HepG2 (cell line): ENCODE data around the gene IGSF8. TPM values are rescaled to one million over a fixed set of nuclear protein-coding genes. Genes with fewer than 3 reads are reported as not detected.

ENCODE experiments used
- ATAC-seq: fragments of 200-7000 bp; cut with Tn5 transposase; 3 replicates; pipeline ENCODE4 v1.9.1; 2020; ENCODE audit warnings: mild to moderate bottlenecking, moderate library complexity
- BruUV-seq: library from RNA; stranded (reverse); fragments of 400-500 nt; replicated peaks from 2 replicates; lab custom pipeline; 2021; lab: Mats Ljungman, UMichigan
- CTCF ChIA-PET: fragments of 300-600 bp; formaldehyde crosslinking; extraction: SDS; loops from one replicate; lab custom pipeline; 2021; ENCODE audit warnings: low total read pairs, inconsistent platforms, low intra/inter-chr PET ratio; lab: Yijun Ruan, JAX
- POLR2A ChIA-PET: fragments of 350-600 bp; sonication (Branson Sonifier 250); formaldehyde crosslinking; loops from one replicate; lab custom pipeline; 2020; ENCODE audit warnings: antibody characterized with exemption, inconsistent platforms; lab: Yijun Ruan, JAX
- DNase-seq: peaks from one replicate; pipeline ENCODE4 v3.0.0-alpha.2; 2015; ENCODE audit warnings: low spot score
- FAIRE-seq: peaks from 3 replicates; lab custom pipeline; 2011; peaks lifted over from hg19 to GRCh38; lab: Jason Lieb, UNC
- H2AFZ ChIP-seq: one replicate; pipeline ENCODE4 v1.6.1; 2011; ENCODE audit warnings: low read length, inconsistent platforms
- H3K27ac ChIP-seq: fragments of 300-600 bp; 3 replicates; pipeline ENCODE4 v1.8.0; 2011; ENCODE audit warnings: mixed run types, mild to moderate bottlenecking, mixed read lengths, low read length, inconsistent platforms; ENCODE audit not compliant: insufficient read depth; ENCODE audit errors: extremely low read length
- H3K27me3 ChIP-seq, 2 experiments: fragments of 200-600 bp in 1 of 2; 2 replicates in 1 of 2; 3 replicates in 1 of 2; pipeline versions ENCODE4 v1.6.0 to v1.8.0; 2011; ENCODE audit warnings: low read length in 2 of 2, mild to moderate bottlenecking in 2 of 2, moderate library complexity in 2 of 2, inconsistent platforms in 1 of 2; ENCODE audit not compliant: insufficient read depth in 2 of 2, control insufficient read depth in 1 of 2
- H3K36me3 ChIP-seq, 2 experiments: fragments of 200-600 bp in 1 of 2; replicated peaks in 1 of 2; 2 replicates in 1 of 2; 3 replicates in 1 of 2; pipeline versions ENCODE4 v1.5.1 to v1.8.0; 2011; ENCODE audit warnings: low read length in 2 of 2, inconsistent platforms in 1 of 2; ENCODE audit not compliant: insufficient read depth in 2 of 2, control insufficient read depth in 1 of 2
- H3K4me1 ChIP-seq: 2 replicates; pipeline ENCODE4 v1.5.1; 2012; ENCODE audit warnings: low read length, inconsistent platforms; ENCODE audit not compliant: insufficient read depth
- H3K4me2 ChIP-seq: 2 replicates; pipeline ENCODE4 v1.6.0; 2011; ENCODE audit warnings: low read depth, low read length, inconsistent platforms
- H3K4me3 ChIP-seq, 3 experiments: fragments of 200-600 bp in 1 of 3; sonication (generic), shearing (Covaris generic) in 1 of 3; replicated peaks in 1 of 3; 2 replicates each; pipeline ENCODE4 v1.5.1; 2011 to 2016; ENCODE audit warnings: low read length in 3 of 3, inconsistent platforms in 2 of 3, low read depth in 2 of 3, mild to moderate bottlenecking in 2 of 3, control low read depth in 1 of 3, mixed read lengths in 1 of 3; ENCODE audit not compliant: insufficient read depth in 1 of 3
- H3K79me2 ChIP-seq: one replicate; pipeline ENCODE4 v1.6.1; 2011; ENCODE audit warnings: low read length, inconsistent platforms; ENCODE audit not compliant: insufficient read depth
- H3K9ac ChIP-seq: 2 replicates; pipeline ENCODE4 v1.6.0; 2011; ENCODE audit warnings: mild to moderate bottlenecking, low read depth, low read length, inconsistent platforms; ENCODE audit not compliant: insufficient read depth
- H3K9me3 ChIP-seq: 2 replicates; pipeline ENCODE4 v1.5.1; 2012; ENCODE audit warnings: mild to moderate bottlenecking, low read length
- H4K20me1 ChIP-seq: 2 replicates; pipeline ENCODE4 v1.6.0; 2011; ENCODE audit warnings: inconsistent platforms, mild to moderate bottlenecking, low read length, moderate library complexity; ENCODE audit not compliant: insufficient read depth
- NR3C1 ChIP-seq: sonication (generic); formaldehyde crosslinking; IDR thresholded peaks from 2 replicates; pipeline ENCODE4 v1.4.0; 2020; ENCODE audit warnings: missing genetic modification reagents
- RFXAP ChIP-seq: sonication (generic); formaldehyde crosslinking; IDR thresholded peaks from 2 replicates; pipeline ENCODE4 v1.4.0; 2020; ENCODE audit warnings: missing genetic modification reagents, borderline replicate concordance
- ZBTB26 ChIP-seq: IDR thresholded peaks from 2 replicates; pipeline ENCODE4 v1.6.1; 2016; ENCODE audit warnings: missing compliant biosample characterization, missing genetic modification reagents, borderline replicate concordance
- ZBTB37 ChIP-seq: sonication (generic); formaldehyde crosslinking; IDR thresholded peaks from 2 replicates; pipeline ENCODE4 v1.4.0; 2020; ENCODE audit warnings: mild to moderate bottlenecking, missing genetic modification reagents
- ZNF333 ChIP-seq: sonication (generic); formaldehyde crosslinking; IDR thresholded peaks from 2 replicates; pipeline ENCODE4 v1.4.0; 2020; ENCODE audit warnings: mild to moderate bottlenecking, missing genetic modification reagents, borderline replicate concordance
- ZNF619 ChIP-seq: sonication (generic); formaldehyde crosslinking; IDR thresholded peaks from 2 replicates; pipeline ENCODE4 v1.4.0; 2020; ENCODE audit warnings: mild to moderate bottlenecking, missing genetic modification reagents
- ZNF691 ChIP-seq: sonication (generic); formaldehyde crosslinking; IDR thresholded peaks from 2 replicates; pipeline ENCODE4 v1.4.0; 2020; ENCODE audit warnings: missing genetic modification reagents, low read depth, mild to moderate bottlenecking, borderline replicate concordance
- ZNF770 ChIP-seq: sonication (generic); formaldehyde crosslinking; IDR thresholded peaks from 2 replicates; pipeline ENCODE4 v1.5.0; 2020; ENCODE audit warnings: mild to moderate bottlenecking, missing genetic modification reagents
- WGBS: methylation state at CpG from one replicate; pipeline ENCODE4 v1.1.6; 2017; ENCODE audit warnings: low lambda C conversion rate; 5-methylcytosine and 5-hydroxymethylcytosine counted together
- in situ Hi-C: cut with HindIII; loops from 2 replicates; pipeline ENCODE4 v1.10.0; 2017; ENCODE audit warnings: low pct_unique_long_range_greater_than_20kb; ENCODE audit not compliant: extremely low pct_ligation_motif_present
- intact Hi-C: fragments of 100-400 bp; cut with micrococcal nuclease; formaldehyde crosslinking; loops from one replicate; pipeline ENCODE4 v1.10.0; 2022; ENCODE audit not compliant: unreplicated experiment
- polyA plus RNA-seq, 8 experiments: library from polyadenylated mRNA; depleted of rRNA in 3 of 8; stranded (reverse) in 7 of 8; unstranded in 1 of 8; fragments of >200 nt; fragmentation: Illumina TruSeq in 4 of 8; extraction: Trizol in 4 of 8; gene quantifications; 2 replicates each; pipeline versions ENCODE4 v1.2.1 to v1.2.3, GENCODE V29; 2011 to 2016; ENCODE audit warnings: low read depth in 4 of 8, missing spikeins in 1 of 8, mixed read lengths in 1 of 8; ENCODE audit not compliant: insufficient read depth in 1 of 8
- total RNA-seq, 5 experiments: library from RNA; depleted of rRNA; stranded (reverse); fragments of >200 nt; fragmentation: Illumina TruSeq; extraction: Trizol; gene quantifications; 2 replicates each; pipeline ENCODE4 v1.2.3, GENCODE V29; 2016; ENCODE audit warnings: low read depth in 1 of 5

IGSF8 gene
- total and polyA plus RNA-seq, 2 of the 13 experiments (the other 11 are each of a cell fraction or from before 2014, with no cell fraction given): 24.0 to 41.0 TPM

- ATAC-seq: no peak
- Histone ChIP-seq H3K4me1 (peaks cover 81% of the 10 kb centered on the region), H3K4me2 (no peak overlapping the region), H3K79me2 (no peaks in the 10 kb centered on the region), H3K36me3 (no peaks in the 10 kb centered on the region), H2AFZ (no peak overlapping the region), H3K9ac (no peak overlapping the region), H3K27me3 (no peaks in the 10 kb centered on the region), H3K27ac (no peak overlapping the region), H3K9me3 (no peaks in the 10 kb centered on the region), H3K4me3 (no peak overlapping the region), H4K20me1 (no peaks in the 10 kb centered on the region)
- in situ Hi-C loops: no loop called here
- POLR2A ChIA-PET: interaction anchor here (3.0 kb wide), 1 partner anchor 9 kb away, joined by 15 read pairs; no protein-coding TSS in a partner anchor
- intact Hi-C loops: no loop called here
- CTCF ChIA-PET: no interaction called here
- no TSS peak for BruUV-seq
- 100% methylated on average over 4 of the region's 5 CpGs for WGBS
- DNase-seq: no peak
- no peak for FAIRE-seq
- TF ChIP-seq ZBTB37 (CRISPR knock-in tag) (no peak), ZNF770 (CRISPR knock-in tag) (no peak), ZNF619 (CRISPR knock-in tag) (no peak), NR3C1 (CRISPR knock-in tag) (no peak), ZNF691 (CRISPR knock-in tag) (no peak), ZBTB26 (CRISPR knock-in tag) (no peak), ZNF333 (CRISPR knock-in tag) (no peak), RFXAP (CRISPR knock-in tag) (no peak)
These were observed 35.2 kb downstream of the IGSF8 start for GRCh38 chr1:160063176-160063575.
